ENCODE results near the gene ESPL1. TPM values are rescaled to one million over a fixed set of nuclear protein-coding genes. Genes with fewer than 3 reads are reported as not detected.

ESPL1 gene
- total RNA-seq, result 14.6 and 29.3 TPM in 2 replicates

GRCh38 chr12:53267999-53268629 is at the start of gene ESPL1:
Gene ESPL1 (plus strand): TSS chr12:53268299. CDS start chr12:53268767, 468 bp downstream.

GRCh38 chr12:53231921-53232645 is 36.0 kb upstream of the ESPL1 start, which contains the start of gene RARG:
Gene RARG (minus strand): TSS chr12:53232209. CDS start chr12:53227545, 4,664 bp downstream.

GRCh38 chr12:53295070-53295890 is 27.2 kb downstream of the ESPL1 start, which contains the start of gene PFDN5:
Gene PFDN5 (plus strand): TSS chr12:53295542. CDS start chr12:53295568, 26 bp downstream.

GRCh38 chr12:53299454-53300180 is 31.5 kb downstream of the ESPL1 start, which contains the start of gene MYG1:
Gene MYG1 (plus strand): TSS chr12:53299695. CDS start chr12:53299738, 43 bp downstream.

GRCh38 chr12:53336181-53336681 is 68.1 kb downstream of the ESPL1 start, which contains the start of gene SP7:
Gene SP7 (minus strand): TSS chr12:53336354. CDS start chr12:53335646, 708 bp downstream.

Other genes with a start within 250 kb of the ESPL1 start
- gene TNS2, start 218.2 kb upstream of the ESPL1 start, total RNA-seq, result 37.1 and 53.6 TPM in 2 replicates
- gene SPRYD3, start 188.9 kb upstream of the ESPL1 start, total RNA-seq, result 20.7 and 21.0 TPM in 2 replicates
- 12.2 and 15.7 TPM in 2 replicates for gene IGFBP6, start 170.6 kb upstream of the ESPL1 start, total RNA-seq
- gene SOAT2, start 164.8 kb upstream of the ESPL1 start, total RNA-seq, result not detected in 2 replicates
- 11.7 and 15.9 TPM in 2 replicates for gene ZNF740, start 87.6 kb upstream of the ESPL1 start, total RNA-seq
- gene CSAD, start 87.4 kb upstream of the ESPL1 start, total RNA-seq, result 6.0 and 9.0 TPM in 2 replicates
- gene ITGB7, start 61.0 kb upstream of the ESPL1 start, total RNA-seq, result not detected in 2 replicates
- 4.9 and 8.3 TPM in 2 replicates for gene RARG, start 36.1 kb upstream of the ESPL1 start, total RNA-seq
- 237 and 315 TPM in 2 replicates for gene PFDN5, start 27.2 kb downstream of the ESPL1 start, total RNA-seq
- 32.7 and 38.2 TPM in 2 replicates for gene MYG1, start 31.4 kb downstream of the ESPL1 start, total RNA-seq
- 48.4 and 56.0 TPM in 2 replicates for gene AAAS, start 53.3 kb downstream of the ESPL1 start, total RNA-seq
- gene SP7, start 68.1 kb downstream of the ESPL1 start, total RNA-seq, result not detected in 2 replicates
- 48.4 and 61.3 TPM in 2 replicates for gene SP1, start 111.9 kb downstream of the ESPL1 start, total RNA-seq
- gene AMHR2, start 155.6 kb downstream of the ESPL1 start, total RNA-seq, result not detected in 2 replicates
- 57.7 and 71.3 TPM in 2 replicates for gene PRR13, start 173.4 kb downstream of the ESPL1 start, total RNA-seq
- gene PCBP2, start 183.8 kb downstream of the ESPL1 start, total RNA-seq, result 396 and 498 TPM in 2 replicates
- 26.3 and 26.9 TPM in 2 replicates for gene MAP3K12, start 231.2 kb downstream of the ESPL1 start, total RNA-seq
- 44.9 and 47.0 TPM in 2 replicates for gene TARBP2, start 233.0 kb downstream of the ESPL1 start, total RNA-seq
- gene NPFF, start 239.2 kb downstream of the ESPL1 start, total RNA-seq, result not detected in 2 replicates